ENCODE data around the gene FAM222A.

FAM222A gene

GRCh38 chr12:109760930-109761921 is 47.6 kb downstream of the FAM222A start:
- no peak for DNase-seq

GRCh38 chr12:109762071-109762672 is 48.5 kb downstream of the FAM222A start:
- no peak for DNase-seq

- DNase-seq, result no peak
These were observed 49.1 kb downstream of the FAM222A start for GRCh38 chr12:109762673-109763191.

GRCh38 chr12:109763201-109763841 is 49.7 kb downstream of the FAM222A start:
- no peak for DNase-seq

GRCh38 chr12:109764123-109764522 is 50.5 kb downstream of the FAM222A start:
- DNase-seq, result no peak

- DNase-seq, result no peak
These were observed 51.3 kb downstream of the FAM222A start for GRCh38 chr12:109764776-109765445.

- DNase-seq, result no peak
These were observed 51.8 kb downstream of the FAM222A start for GRCh38 chr12:109765446-109765810.

- no peak for DNase-seq
These were observed 52.7 kb downstream of the FAM222A start for GRCh38 chr12:109766251-109766778.

GRCh38 chr12:109767456-109767855 is 53.8 kb downstream of the FAM222A start:
- DNase-seq, result no peak

GRCh38 chr12:109767991-109768900 is 54.6 kb downstream of the FAM222A start:
- no peak for DNase-seq

GRCh38 chr12:109768901-109769670 is 55.5 kb downstream of the FAM222A start:
- DNase-seq, result no peak

GRCh38 chr12:109770104-109770860 is 56.7 kb downstream of the FAM222A start:
- DNase-seq, result no peak

GRCh38 chr12:109770861-109771670 is 57.4 kb downstream of the FAM222A start:
- no peak for DNase-seq

- DNase-seq, result no peak
These were observed 58.4 kb downstream of the FAM222A start for GRCh38 chr12:109771746-109772621.

GRCh38 chr12:109772622-109773321 is 59.1 kb downstream of the FAM222A start:
- no peak for DNase-seq

- no peak for DNase-seq
These were observed 59.9 kb downstream of the FAM222A start for GRCh38 chr12:109773384-109774011.

Measured in stimulated activated naive CD4-positive, alpha-beta T cell (primary cell).